ENCODE data around the gene PTPRE.

Gene PTPRE, protein sequence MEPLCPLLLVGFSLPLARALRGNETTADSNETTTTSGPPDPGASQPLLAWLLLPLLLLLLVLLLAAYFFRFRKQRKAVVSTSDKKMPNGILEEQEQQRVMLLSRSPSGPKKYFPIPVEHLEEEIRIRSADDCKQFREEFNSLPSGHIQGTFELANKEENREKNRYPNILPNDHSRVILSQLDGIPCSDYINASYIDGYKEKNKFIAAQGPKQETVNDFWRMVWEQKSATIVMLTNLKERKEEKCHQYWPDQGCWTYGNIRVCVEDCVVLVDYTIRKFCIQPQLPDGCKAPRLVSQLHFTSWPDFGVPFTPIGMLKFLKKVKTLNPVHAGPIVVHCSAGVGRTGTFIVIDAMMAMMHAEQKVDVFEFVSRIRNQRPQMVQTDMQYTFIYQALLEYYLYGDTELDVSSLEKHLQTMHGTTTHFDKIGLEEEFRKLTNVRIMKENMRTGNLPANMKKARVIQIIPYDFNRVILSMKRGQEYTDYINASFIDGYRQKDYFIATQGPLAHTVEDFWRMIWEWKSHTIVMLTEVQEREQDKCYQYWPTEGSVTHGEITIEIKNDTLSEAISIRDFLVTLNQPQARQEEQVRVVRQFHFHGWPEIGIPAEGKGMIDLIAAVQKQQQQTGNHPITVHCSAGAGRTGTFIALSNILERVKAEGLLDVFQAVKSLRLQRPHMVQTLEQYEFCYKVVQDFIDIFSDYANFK

DNA sequence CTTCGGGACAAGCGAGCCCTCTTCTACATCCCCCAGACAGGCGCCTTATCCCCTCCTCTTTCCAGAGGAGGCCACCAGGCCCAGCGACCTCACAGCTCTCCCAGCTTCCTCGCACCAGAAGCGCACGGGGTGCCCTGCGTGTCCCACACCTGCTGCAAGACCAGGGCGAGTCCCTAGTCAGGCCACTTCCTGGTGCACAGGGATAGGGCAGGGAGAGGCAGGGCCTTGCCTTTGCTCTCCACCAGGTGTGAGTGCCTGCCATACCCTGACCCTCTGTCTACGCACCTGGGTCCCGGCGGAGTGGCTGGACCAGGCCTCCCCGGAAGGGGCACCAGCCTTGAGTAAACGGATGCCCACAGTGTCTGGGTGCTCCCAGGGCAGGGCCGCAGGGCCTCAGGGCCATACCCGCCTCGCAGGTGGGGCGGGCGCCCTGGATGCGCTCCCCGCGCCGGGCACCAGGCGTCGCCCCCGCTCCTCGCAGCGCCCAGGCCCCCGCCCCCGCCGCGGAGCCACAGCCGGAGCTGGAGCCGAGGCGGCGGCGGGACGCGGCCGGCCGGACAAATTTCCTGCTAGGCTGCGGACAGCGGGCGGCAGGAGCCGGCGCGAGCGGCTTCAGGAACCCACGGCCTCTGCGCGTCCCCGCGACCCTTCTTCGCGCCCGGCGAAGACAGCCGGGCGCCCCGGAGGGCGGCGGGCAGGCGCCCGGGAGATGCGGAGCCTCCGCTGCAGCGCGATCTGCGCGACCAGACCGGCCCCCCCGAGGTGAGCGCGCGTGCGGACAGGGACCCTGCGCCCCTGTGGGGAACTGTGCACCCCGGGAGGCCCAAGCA is at the start of gene PTPRE:
PTPRE (plus strand) TSS at position 556 of the 830 bp plus-strand sequence. CDS start 133,779 bp downstream, outside the sequence.
- DNase-seq: peak; percentile 75

- no peak for DNase-seq
Measured at GRCh38 chr10:127860592-127860991, 46.3 kb upstream of the PTPRE start.

DNA sequence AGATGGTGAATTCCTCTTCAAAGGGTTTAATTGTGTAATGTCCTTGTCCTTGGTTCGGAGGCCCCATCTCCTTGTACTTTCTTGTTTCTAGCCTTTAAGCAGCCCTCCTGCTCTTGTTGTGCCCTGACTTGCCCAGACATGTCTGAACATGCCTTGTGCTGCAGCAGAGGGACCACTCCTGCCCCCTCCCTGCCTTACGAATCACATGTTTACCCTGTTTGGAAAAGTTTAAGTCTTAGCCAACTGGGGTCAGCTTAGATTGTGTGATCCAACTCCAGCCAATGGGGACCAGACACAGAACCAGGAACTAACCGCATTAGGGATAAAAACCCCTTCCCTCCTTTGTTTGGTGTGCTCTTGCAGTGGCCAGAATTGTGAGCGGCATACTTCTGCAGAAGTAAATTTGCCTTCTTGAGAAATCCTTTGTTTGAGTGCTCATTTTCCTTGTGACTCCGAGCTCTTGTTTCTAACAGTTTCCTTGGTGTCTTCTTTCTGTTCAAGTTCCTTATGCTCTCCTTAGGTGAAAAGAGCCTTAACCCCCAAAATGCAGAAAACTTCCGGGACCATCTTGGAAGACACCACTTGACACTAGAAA is 43.6 kb upstream of the PTPRE start:
- DNase-seq: no peak

DNA sequence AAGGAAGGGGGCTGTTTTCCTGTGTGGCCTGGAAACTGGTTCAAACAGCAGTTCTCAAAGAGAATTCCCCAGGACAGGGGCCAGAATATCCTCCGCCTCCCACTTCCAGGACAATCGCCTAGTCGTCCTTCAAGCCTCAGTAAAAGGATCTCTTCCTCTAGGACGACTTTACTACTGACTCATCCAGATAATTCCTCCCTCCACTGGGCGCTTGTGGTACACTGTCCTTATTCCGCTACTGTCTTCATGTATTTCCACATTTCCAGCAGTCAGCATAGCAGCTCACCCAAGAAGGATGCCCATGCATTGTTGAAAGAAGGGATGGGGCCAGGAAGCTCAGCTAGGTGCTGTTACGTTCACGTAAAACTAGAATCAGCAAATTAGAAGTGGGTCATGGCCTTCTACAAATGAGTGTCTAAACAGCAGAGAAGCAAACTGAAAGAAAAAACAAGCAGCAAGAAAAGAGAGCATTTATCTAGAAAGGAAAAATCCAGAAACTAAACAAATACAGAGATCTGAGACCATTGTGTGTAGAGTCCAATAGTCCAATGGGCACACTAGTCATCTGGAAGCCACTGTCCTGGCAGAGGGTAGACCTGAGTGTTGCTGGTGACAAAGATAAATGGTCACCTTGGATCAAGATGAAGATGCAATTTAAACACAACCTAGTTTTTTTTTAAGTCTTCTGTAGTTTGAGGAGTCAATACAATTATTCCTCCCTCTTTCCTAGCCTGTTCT is 40.5 kb upstream of the PTPRE start:
- DNase-seq: no peak

DNA sequence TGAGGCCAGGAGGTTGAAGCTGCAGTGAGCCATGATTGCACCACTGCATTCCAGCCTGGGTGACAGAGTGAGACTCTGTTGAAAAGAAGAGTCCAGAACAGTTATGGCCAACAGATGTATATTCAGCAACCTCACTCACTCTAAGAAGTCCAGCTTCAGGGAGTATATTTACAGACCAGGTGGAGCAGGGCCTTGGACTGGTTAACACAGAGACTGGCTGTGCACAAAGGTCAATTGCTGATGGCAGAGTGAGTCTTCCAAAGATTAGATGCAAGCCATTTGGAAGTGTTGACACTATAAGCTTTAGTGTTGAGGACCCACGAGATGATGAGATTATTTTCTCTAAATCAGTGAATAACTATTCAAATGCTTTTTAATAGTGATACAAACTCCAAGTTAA is 39.1 kb upstream of the PTPRE start:
- no peak for DNase-seq

DNA sequence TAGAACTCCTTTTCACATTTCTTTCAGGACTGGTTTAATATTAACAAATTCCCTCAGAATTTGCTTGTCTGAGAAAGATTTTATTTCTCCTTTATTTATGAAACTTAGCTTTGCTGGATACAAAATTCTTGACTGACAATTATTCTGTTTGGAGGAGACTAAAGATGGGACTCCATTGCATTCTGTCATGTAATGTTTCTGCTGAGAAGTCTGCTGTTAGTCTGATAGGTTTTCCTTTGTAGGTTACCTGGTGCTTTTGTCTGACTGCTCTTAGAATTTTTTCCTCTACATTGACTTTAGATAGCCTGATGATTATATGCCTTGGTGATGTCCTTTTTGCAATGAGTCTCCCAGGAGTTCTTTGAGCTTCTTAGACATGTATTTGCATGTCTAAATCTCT is 37.6 kb upstream of the PTPRE start:
- no peak for DNase-seq

- no peak for DNase-seq
Measured at GRCh38 chr10:127871631-127872010, 35.3 kb upstream of the PTPRE start.

DNA sequence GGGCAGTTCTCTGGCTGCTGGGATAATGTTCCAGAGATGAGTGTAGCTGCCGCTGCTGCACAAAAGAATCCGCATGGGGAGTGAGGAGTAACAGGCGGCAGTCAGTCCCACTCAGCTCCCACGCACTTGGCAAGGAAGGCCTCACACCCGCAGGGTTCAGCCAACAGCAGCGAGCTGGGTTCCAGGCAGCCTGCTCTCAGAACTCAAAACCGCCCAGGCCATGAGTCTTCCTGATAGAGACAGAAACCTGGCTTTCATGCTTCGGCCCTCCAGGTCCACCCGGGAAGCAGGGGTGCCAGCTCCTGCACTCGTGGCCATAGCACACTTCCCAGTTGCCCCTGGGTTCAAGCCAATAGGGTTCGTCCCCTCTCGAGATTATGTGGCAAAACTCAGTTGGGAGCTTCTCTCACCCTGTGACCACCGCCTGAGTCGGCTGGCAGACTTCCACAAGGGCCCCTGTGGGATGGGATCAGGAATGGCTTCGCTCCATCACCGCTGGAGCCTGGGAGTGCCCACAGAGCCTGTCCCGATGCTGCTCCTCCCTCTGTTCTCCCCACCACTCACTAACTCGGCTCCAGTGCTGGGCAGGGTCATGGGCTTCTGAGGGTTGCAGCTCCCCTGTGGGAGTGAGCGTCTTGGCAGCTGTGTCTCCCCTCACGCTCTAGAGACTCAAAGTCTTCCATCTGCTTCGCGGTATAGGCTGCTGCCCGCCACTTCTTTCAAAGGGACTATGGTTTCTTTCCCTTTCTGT is 34.7 kb upstream of the PTPRE start:
- no peak for DNase-seq

GRCh38 chr10:127872871-127873600 is 33.9 kb upstream of the PTPRE start:
- DNase-seq: no peak

DNA sequence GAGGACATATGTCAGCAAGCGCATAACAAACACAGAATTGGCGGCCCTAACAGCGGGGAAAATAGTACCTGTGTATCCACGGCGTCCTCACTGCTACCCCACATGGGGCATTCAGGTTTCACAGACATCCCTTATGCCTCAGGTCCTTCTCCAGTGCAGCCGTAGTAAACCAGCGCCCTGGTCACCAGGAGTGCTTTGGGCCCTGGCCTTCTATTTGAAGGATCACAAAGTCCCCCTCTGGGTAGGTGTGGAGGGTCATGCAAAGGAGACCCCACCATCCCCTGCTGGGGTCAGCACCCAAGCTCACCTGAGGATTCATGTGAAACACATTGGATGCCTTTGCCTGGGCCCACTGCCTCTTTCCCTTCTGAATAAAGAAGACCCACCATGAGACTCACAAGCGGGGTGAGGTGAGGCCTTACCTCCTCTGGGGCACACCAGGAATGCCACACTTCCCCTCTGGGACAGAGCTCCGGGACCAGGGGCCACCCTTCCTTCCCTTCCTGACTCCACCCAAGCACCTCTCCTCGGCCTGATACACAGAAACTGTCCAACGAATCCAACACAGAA is 32.9 kb upstream of the PTPRE start:
- no peak for DNase-seq

- DNase-seq: no peak
Measured at GRCh38 chr10:127874671-127875448, 32.0 kb upstream of the PTPRE start.

DNA sequence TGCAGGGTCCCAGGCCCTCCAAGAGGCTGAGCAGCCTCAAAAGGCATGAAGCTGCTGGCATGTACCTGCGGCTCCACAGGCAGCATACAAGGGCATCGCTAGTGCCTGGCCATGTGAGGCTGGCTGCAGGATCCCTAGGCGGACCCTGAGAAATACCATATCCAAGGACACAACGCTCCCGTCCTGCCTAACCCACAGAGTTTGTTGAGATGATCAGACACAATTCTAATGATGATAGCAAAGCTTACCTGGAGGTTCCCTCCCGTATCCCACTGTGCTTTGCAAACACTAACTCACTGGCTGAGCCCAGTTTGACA is 31.5 kb upstream of the PTPRE start:
- no peak for DNase-seq

GRCh38 chr10:127875916-127876315 is 31.0 kb upstream of the PTPRE start:
- no peak for DNase-seq

DNA sequence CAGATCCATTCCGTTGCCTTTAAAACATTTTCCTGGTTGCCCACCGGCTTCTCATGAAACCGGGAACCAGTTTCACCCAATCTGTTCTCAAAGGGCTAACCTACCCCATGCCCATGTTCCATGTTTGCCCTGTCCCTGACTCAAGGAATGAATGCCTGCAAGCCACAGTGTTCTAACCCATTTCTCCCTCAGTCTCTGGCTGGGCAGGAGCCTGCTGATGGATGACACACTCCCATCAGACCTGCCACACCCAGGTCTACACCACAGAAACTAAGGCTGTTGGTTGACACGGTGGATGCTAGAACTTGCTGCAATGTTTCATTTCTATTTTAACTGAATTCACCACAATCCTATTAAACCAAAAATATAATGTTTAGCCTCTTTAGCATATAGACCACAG is 29.8 kb upstream of the PTPRE start:
- no peak for DNase-seq

DNA sequence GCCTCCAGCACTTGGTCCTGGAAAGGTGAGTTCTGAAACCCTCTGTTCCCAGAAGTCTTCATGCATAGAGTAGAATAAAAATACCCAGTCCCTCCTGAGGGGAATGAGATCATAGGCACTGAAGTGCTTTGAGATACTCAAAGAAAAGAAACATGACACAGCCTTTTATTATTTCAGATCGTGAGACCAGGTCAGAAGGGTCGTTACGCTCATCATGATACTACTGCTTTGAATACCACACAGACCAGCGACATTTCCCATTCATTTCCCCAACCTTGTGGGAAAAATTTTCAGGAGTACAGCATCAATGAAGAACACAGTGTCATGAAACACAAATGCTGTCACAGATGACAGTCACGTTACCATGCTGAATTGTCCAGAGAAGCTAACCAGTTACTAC is 29.2 kb upstream of the PTPRE start:
- DNase-seq: no peak

GRCh38 chr10:127878475-127879055 is 28.3 kb upstream of the PTPRE start:
- DNase-seq: no peak

- DNase-seq: no peak
Measured at GRCh38 chr10:127880557-127880956, 26.3 kb upstream of the PTPRE start.

GRCh38 chr10:127881262-127881661 is 25.6 kb upstream of the PTPRE start:
- DNase-seq: no peak

GRCh38 chr10:127882391-127882790 is 24.5 kb upstream of the PTPRE start:
- no peak for DNase-seq

Data from activated naive CD4-positive, alpha-beta T cell treated with Interleukin-2 at 50 U/mL for 16 hours (primary cell).